Activated B cell treated with CpG ODN at 0.5 μM for 24 hours (primary cell): ENCODE results near the gene HOXA5. TPM values are rescaled to one million over a fixed set of nuclear protein-coding genes. Genes with fewer than 3 reads are reported as not detected.

Source experiments
- ATAC-seq: fragments of 200-7000 bp; cut with Tn5 transposase; one replicate; pipeline ENCODE4 v1.10.0; 2021; ENCODE audit warnings: low read depth, mild to moderate bottlenecking, moderate library complexity
- CTCF ChIA-PET: fragments of 350-600 bp; sonication (Branson Sonifier 250); formaldehyde crosslinking; loops from one replicate; lab custom pipeline; 2021; ENCODE audit warnings: antibody characterized with exemption; lab: Charles Lee
- POLR2A ChIA-PET: fragments of 350-600 bp; sonication (Branson Sonifier 250); formaldehyde crosslinking; loops from one replicate; lab custom pipeline; 2021; ENCODE audit warnings: antibody characterized with exemption; lab: Charles Lee
- DNase-seq: peaks from one replicate; pipeline ENCODE4 v3.0.0; 2022
- H3K27ac Mint-ChIP-seq: one replicate; pipeline ENCODE4 v1.8.0; 2020; ENCODE audit warnings: mixed read lengths
- H3K27me3 Mint-ChIP-seq: one replicate; pipeline ENCODE4 v1.8.0; 2021; ENCODE audit warnings: mixed read lengths
- H3K36me3 Mint-ChIP-seq: one replicate; pipeline ENCODE4 v1.8.0; 2021; ENCODE audit warnings: low read depth, mixed read lengths
- H3K4me1 Mint-ChIP-seq: one replicate; pipeline ENCODE4 v1.8.0; 2021; ENCODE audit warnings: mixed read lengths
- H3K4me3 Mint-ChIP-seq: one replicate; pipeline ENCODE4 v1.8.0; 2020; ENCODE audit warnings: mild to moderate bottlenecking, mixed read lengths
- H3K9me3 Mint-ChIP-seq: one replicate; pipeline ENCODE4 v1.8.0; 2020; ENCODE audit warnings: mixed read lengths
- intact Hi-C: fragments of 100-400 bp; cut with micrococcal nuclease; formaldehyde crosslinking; loops from one replicate; pipeline ENCODE4 v1.15.1; 2024
- total RNA-seq: library from RNA; stranded (reverse); gene quantifications from 2 replicates; pipeline ENCODE4 v1.2.3, GENCODE V29; 2022
- TF ChIP-seq, protein P1 (sequence below): fragments of 200-600 bp; IDR thresholded peaks from one replicate; pipeline ENCODE4 v1.8.0; 2022; ENCODE audit warnings: antibody characterized with exemption, mild to moderate bottlenecking

Gene HOXA5
- total RNA-seq, 1 donor from 2014 or later, result not detected

DNA sequence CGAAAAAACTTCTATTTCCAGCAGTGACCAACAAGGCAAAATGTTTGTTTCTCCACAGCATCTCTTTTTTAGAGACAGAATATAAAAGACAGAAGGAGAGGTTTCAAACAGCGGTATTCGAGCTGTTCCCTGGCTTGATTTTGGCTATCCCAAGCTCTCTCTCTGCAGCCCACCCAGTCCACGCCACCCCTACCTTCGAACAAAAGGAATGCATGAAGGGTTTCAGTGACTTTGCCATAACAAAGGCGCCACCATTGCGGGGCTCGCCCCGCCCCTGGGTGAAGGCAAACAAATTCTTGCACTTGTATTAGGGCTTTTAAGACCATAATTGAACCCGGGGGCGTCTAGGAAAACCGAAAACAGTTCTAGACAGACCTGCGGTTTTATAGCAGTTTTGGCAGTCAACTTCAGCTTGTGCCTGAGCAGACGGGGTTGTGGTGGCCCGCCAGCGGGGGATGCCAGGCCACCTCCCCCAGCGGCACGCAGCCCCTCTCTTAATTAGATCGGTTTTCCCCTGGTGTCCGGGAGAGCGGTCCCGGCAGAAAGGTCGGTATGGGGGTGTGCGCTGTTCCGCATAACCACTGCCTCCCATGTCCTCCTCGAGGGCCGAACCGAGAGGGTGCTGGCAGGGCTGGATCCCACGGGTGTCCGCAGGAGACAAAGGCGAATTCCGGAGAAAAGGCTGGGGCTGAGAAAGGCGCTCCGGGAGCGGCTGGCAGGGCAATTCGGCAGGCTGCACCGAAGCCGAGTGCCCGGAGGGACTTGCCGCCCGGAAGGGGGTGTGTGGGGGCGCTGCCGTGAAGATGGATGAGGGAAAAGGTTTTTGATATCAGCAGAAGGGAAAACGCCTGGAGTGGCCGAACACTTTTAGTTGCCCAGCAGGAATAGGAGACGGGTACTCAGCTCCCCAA is 44.2 kb upstream of the HOXA5 start:
- intact Hi-C loops, result loop anchor here (1.0 to 5.0 kb wide), 3 partner anchors 23 to 1325 kb away; no protein-coding TSS in a partner anchor
- TF ChIP-seq, protein P1, sequence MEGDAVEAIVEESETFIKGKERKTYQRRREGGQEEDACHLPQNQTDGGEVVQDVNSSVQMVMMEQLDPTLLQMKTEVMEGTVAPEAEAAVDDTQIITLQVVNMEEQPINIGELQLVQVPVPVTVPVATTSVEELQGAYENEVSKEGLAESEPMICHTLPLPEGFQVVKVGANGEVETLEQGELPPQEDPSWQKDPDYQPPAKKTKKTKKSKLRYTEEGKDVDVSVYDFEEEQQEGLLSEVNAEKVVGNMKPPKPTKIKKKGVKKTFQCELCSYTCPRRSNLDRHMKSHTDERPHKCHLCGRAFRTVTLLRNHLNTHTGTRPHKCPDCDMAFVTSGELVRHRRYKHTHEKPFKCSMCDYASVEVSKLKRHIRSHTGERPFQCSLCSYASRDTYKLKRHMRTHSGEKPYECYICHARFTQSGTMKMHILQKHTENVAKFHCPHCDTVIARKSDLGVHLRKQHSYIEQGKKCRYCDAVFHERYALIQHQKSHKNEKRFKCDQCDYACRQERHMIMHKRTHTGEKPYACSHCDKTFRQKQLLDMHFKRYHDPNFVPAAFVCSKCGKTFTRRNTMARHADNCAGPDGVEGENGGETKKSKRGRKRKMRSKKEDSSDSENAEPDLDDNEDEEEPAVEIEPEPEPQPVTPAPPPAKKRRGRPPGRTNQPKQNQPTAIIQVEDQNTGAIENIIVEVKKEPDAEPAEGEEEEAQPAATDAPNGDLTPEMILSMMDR, result no peak
- no peak overlapping the region for H3K4me3 Mint-ChIP-seq
- no peaks in the 10 kb centered on the region for H3K9me3 Mint-ChIP-seq
- no peak overlapping the region for H3K27ac Mint-ChIP-seq
- H3K4me1 Mint-ChIP-seq, result peaks cover 48% of the 10 kb centered on the region
- ChIA-PET POLR2A (interaction anchor here (0.6 to 1.4 kb wide), 2 partner anchors 25 to 48 kb away, joined by 3 to 4 read pairs; no protein-coding TSS in a partner anchor), CTCF (interaction anchor here (0.6 to 2.0 kb wide), 5 partner anchors 8 to 1334 kb away, joined by 3 to 13 read pairs (median 4); no protein-coding TSS in a partner anchor)
- peaks cover 73% of the 10 kb centered on the region for H3K27me3 Mint-ChIP-seq
- DNase-seq (peak; percentile 18), ATAC-seq (no peak)
- H3K36me3 Mint-ChIP-seq, result no peaks in the 10 kb centered on the region

DNA sequence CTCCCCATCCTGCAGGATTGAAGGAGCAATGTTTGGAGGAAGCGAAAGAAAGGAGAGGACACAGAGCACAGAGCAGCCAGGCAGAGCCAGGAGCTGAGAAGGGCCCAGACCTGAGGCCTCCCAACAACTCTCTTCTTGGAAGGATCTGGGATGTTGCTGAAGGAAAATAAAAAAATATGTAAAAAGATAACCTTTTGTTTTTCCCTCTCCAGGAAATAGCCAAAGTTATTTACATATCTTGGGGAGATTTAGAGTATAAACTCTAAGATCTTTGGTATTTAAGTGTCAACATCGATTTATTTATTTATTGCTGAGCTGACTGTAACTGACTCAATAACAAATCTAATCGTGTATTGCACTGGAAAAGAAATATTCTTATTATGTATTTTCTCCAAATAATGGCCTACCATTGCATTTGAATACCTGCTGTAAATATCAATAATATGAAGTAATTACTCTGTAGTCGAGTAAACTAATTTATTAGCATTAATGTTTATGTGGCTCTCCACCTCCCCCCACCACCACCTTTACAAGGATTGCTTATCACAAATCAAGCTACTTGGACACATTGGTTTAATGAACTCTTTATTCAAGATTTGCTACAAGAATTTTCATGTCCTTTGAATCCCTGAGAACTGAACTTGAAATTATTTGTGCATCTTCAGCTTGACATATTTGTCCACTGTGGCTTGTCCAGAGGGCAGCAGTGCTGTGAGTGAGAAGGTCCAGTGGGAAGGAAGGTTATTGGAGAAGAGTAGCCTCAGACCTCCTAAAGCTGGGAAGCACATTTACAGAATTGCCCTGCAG is 43.4 kb upstream of the HOXA5 start:
- intact Hi-C loops, result loop anchor here (2.0 to 5.0 kb wide), 2 partner anchors 36 to 1325 kb away; no protein-coding TSS in a partner anchor
- TF ChIP-seq, protein P1, result no peak
- Mint-ChIP-seq H3K27me3 (peaks cover 74% of the 10 kb centered on the region), H3K4me3 (no peak overlapping the region), H3K27ac (no peak overlapping the region), H3K9me3 (no peaks in the 10 kb centered on the region), H3K4me1 (peaks cover 43% of the 10 kb centered on the region), H3K36me3 (no peaks in the 10 kb centered on the region)
- POLR2A ChIA-PET, result interaction anchor here (0.6 kb wide), 1 partner anchor 49 kb away, joined by 4 read pairs; no protein-coding TSS in a partner anchor
- CTCF ChIA-PET, result interaction anchor here (0.6 to 2.0 kb wide), 5 partner anchors 9 to 1333 kb away, joined by 3 to 13 read pairs (median 4); no protein-coding TSS in a partner anchor
- DNase-seq (no peak), ATAC-seq (no peak)

DNA sequence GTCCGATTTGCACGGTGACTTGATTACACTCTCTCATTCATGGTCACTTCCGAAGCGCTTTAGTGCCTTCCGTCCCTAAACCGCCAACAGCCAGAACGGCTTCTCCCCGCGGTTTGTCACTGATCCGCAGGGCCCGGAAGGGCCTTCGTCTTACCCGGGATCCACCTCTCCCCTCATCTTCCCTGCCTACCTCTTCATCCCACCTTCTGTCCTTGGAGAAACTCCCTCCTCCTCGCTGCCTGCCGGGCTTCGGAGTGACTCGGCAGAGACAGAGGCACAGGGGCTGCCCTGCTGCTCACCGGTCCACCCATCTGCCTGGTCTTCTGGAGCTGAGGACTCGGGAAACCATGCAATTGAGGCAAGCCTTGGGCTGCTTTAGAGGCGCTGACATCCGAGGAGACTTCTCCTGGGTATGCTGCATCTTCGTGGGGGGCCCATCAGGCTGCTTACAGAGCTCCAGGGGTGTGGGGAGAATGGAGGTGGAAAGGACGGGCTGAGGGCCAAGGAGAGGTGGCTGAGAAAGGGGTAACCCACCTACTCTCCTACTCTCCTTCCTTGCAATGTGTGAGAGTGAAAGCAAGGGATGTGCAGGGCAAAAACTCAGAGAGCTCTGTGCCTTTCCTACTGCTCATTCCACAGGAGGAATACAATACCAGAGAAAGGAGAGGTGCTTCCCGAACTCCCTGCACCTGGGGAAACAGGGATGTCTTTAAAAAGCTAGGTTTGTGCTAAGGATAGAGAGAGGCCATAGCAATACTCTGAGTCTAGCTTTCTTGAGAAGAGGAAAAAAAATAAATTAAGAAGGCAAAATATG is 42.6 kb upstream of the HOXA5 start:
- Mint-ChIP-seq H3K27ac (peak overlapping the region; percentile 46), H3K36me3 (no peaks in the 10 kb centered on the region), H3K9me3 (no peaks in the 10 kb centered on the region), H3K4me1 (peaks cover 43% of the 10 kb centered on the region), H3K27me3 (peaks cover 74% of the 10 kb centered on the region), H3K4me3 (peak overlapping the region; percentile 52)
- ChIA-PET CTCF (interaction anchor here (1.3 to 2.0 kb wide), 4 partner anchors 10 to 1332 kb away, joined by 4 to 13 read pairs (median 5); no protein-coding TSS in a partner anchor), POLR2A (no interaction called here)
- TF ChIP-seq, protein P1, result no peak
- peak; percentile 20 for DNase-seq
- ATAC-seq, result no peak
- intact Hi-C loops, result loop anchor here (2.0 to 5.0 kb wide), 3 partner anchors 15 to 1324 kb away; partner anchors contain the start of gene HOXA13

DNA sequence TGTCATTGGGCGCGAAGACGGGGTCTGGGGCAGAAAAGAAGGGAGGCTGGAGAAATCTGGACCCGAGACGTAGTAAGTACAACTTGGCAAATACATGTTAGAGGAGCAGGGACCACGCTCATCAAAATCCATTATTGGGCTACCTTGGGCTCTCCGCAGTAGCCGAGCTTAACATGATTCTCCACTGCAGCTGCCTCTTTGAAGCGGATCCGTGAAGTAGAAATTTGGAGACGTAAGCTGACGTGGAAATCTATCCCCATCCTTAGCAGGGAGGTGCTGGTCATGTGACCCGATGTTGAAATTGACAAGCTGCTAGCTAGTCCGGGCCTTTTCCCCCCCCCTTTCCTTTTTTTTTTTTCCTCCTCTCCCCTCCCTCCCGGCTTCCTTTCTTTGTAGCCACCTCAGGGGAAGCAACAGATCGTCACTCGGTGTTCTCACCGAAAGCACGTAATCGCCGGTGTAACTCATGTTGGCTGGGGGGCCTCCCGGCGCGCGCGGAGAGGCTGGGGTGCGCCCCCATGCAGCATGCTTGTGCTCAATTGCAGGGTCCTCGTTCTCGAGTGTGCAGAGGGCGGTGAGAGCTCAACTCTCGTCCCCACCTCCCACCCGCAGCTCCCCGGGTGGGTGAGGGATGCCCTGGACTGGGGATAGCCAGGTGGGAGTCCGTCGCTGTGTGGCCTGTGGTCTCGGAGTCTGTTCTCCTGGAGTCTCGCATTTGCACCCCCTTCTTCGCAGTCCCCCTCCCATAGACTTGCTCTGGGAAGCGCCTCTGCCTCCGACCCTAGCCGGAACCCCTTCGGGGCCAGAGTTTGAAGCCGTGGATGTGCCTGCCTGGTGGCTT is 41.8 kb upstream of the HOXA5 start, which contains the start of gene HOXA11:
TSS of gene HOXA11 (minus strand) at position 220 of the 841 bp plus-strand sequence. CDS start at position 132, 88 bp downstream.
- TF ChIP-seq, protein P1, result no peak
- peaks cover 43% of the 10 kb centered on the region for H3K4me1 Mint-ChIP-seq
- peak within 1 kb of the TSS; percentile 56 for H3K4me3 Mint-ChIP-seq
- peaks cover 70% of the 10 kb centered on the region for H3K27me3 Mint-ChIP-seq
- H3K36me3 Mint-ChIP-seq, result no peaks in the 10 kb centered on the region
- POLR2A ChIA-PET, result no interaction called here
- no peaks in the 10 kb centered on the region for H3K9me3 Mint-ChIP-seq
- CTCF ChIA-PET, result interaction anchor here (0.7 kb wide), 1 partner anchor 11 kb away, joined by 3 read pairs; no protein-coding TSS in a partner anchor
- intact Hi-C loops, result loop anchor here (2.0 to 5.0 kb wide), 2 partner anchors 16 to 1323 kb away; partner anchors contain the start of gene HOXA13
- ATAC-seq, result no peak
- H3K27ac Mint-ChIP-seq, result peak within 1 kb of the TSS; percentile 46
- DNase-seq, result no peak
